ENCODE results near the gene FRMD4A. TPM values are rescaled to one million over a fixed set of nuclear protein-coding genes. Genes with fewer than 3 reads are reported as not detected.

FRMD4A gene
- total and polyA plus RNA-seq, 2 experiments from 2014 or later = 5.4 to 10.3 TPM

DNA sequence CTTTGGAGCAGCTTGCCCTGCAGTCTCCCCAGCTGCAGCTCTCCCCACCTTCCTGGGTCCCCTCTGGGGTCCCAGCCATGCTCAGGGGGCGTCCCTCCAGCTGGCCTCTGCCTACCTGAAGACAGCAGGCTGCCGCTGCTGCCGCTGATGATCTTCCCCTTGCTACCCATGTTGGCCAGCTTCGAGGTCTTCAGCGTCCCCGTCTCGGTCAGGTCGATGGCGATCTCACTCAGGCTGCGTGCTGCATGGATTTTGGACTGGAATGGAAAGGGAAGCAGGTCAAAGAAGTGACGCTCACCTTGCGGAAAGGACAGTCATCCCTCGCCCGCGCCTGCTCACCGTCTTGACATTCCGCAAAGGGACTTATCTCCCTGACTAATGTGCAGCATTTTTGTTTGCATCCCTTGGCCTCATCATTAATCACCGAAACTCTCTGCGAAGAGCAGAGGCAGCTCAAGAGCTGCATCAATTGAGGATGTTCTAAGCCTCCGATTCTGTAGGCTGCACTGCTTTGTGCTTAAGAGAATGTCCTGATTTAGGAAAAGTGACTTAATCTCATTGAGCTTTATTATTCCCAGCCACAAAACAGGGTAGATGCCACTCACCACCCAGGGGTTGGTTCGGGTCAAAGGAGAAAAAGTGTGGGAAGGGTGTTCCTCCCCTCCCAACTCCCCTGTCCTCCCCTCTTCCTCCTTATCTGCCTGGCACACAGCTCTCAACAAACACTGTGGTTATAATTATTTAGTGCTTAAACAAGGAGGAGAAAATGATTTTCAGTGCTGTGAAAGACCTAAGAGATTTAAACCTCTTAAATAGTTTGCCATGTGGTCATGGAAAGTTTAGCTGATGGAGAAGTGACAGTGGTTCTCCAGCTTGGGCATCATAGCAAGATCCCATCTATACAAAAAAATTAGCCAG is 636.7 kb downstream of the FRMD4A start:
- Histone ChIP-seq H3K27me3 (no peaks in the 10 kb centered on the region), H3K27ac (no peak overlapping the region), H3K4me2 (no peak overlapping the region), H2AFZ (no peak overlapping the region), H3K36me3 (replicated peaks; ENCODE audit: insufficient read depth, low read depth) (no peaks in the 10 kb centered on the region), H3K4me3 (no peak overlapping the region), H3K9me3 (ENCODE audit: low read depth) (no peaks in the 10 kb centered on the region), H4K20me1 (ENCODE audit: insufficient read depth, poor library complexity, severe bottlenecking) (no peaks in the 10 kb centered on the region), H3K9me2 (replicated peaks; ENCODE audit: insufficient read depth) (no peaks in the 10 kb centered on the region), H3K79me2 (no peaks in the 10 kb centered on the region), H3K4me1 (ENCODE audit: insufficient read depth) (no peaks in the 10 kb centered on the region)
- TF ChIP-seq EZH2 (IDR thresholded peaks at IDR 0.05; ENCODE audit: borderline replicate concordance) (no peak), CTCF (IDR thresholded peaks at IDR 0.05; ENCODE audit: poor library complexity) (no peak), EZH2phosphoT487 (IDR thresholded peaks at IDR 0.05; ENCODE audit: low read depth, severe bottlenecking, unreplicated experiment) (no peak)
- WGBS (ENCODE audit: low lambda C conversion rate, missing lambda C conversion rate) = 97% methylated on average over 21 of the region's 21 CpGs
- no peak for DNase-seq (ENCODE audit: low spot score)

GRCh38 chr10:13690281-13690825 is 640.4 kb downstream of the FRMD4A start:
- H3K4me3 ChIP-seq = no peak overlapping the region
- H3K27ac ChIP-seq = no peak overlapping the region
- peaks cover 2% of the 10 kb centered on the region for H3K4me1 ChIP-seq (ENCODE audit: insufficient read depth)
- no peaks in the 10 kb centered on the region for H4K20me1 ChIP-seq (ENCODE audit: insufficient read depth, poor library complexity, severe bottlenecking)
- TF ChIP-seq CTCF (IDR thresholded peaks at IDR 0.05; ENCODE audit: poor library complexity) = no peak
- no peak for TF ChIP-seq EZH2 (IDR thresholded peaks at IDR 0.05; ENCODE audit: borderline replicate concordance)
- no peak for TF ChIP-seq EZH2phosphoT487 (IDR thresholded peaks at IDR 0.05; ENCODE audit: low read depth, severe bottlenecking, unreplicated experiment)
- H3K79me2 ChIP-seq = no peaks in the 10 kb centered on the region
- no peak for DNase-seq (ENCODE audit: low spot score)
- H3K9me2 ChIP-seq (replicated peaks; ENCODE audit: insufficient read depth) = no peaks in the 10 kb centered on the region
- H3K27me3 ChIP-seq = no peaks in the 10 kb centered on the region
- H2AFZ ChIP-seq = no peak overlapping the region
- WGBS (ENCODE audit: low lambda C conversion rate, missing lambda C conversion rate) = 59% methylated on average over 10 of the region's 10 CpGs
- no peaks in the 10 kb centered on the region for H3K36me3 ChIP-seq (replicated peaks; ENCODE audit: insufficient read depth, low read depth)
- H3K9me3 ChIP-seq (ENCODE audit: low read depth) = no peaks in the 10 kb centered on the region
- H3K4me2 ChIP-seq = no peak overlapping the region

- no peak overlapping the region for H3K4me2 ChIP-seq
- H3K9me2 ChIP-seq (replicated peaks; ENCODE audit: insufficient read depth) = no peaks in the 10 kb centered on the region
- H4K20me1 ChIP-seq (ENCODE audit: insufficient read depth, poor library complexity, severe bottlenecking) = no peaks in the 10 kb centered on the region
- no peak for TF ChIP-seq EZH2 (IDR thresholded peaks at IDR 0.05; ENCODE audit: borderline replicate concordance)
- TF ChIP-seq EZH2phosphoT487 (IDR thresholded peaks at IDR 0.05; ENCODE audit: low read depth, severe bottlenecking, unreplicated experiment) = no peak
- no peak for TF ChIP-seq CTCF (IDR thresholded peaks at IDR 0.05; ENCODE audit: poor library complexity)
- H2AFZ ChIP-seq = no peak overlapping the region
- H3K4me1 ChIP-seq (ENCODE audit: insufficient read depth) = peaks cover 3% of the 10 kb centered on the region
- H3K27ac ChIP-seq = no peak overlapping the region
- no peak for DNase-seq (ENCODE audit: low spot score)
- no peaks in the 10 kb centered on the region for H3K9me3 ChIP-seq (ENCODE audit: low read depth)
- H3K36me3 ChIP-seq (replicated peaks; ENCODE audit: insufficient read depth, low read depth) = no peaks in the 10 kb centered on the region
- H3K27me3 ChIP-seq = no peaks in the 10 kb centered on the region
- H3K79me2 ChIP-seq = no peaks in the 10 kb centered on the region
- H3K4me3 ChIP-seq = no peak overlapping the region
- WGBS (ENCODE audit: low lambda C conversion rate, missing lambda C conversion rate) = 86% methylated on average over 5 of the region's 5 CpGs
Observed at GRCh38 chr10:13686331-13686752, 644.4 kb downstream of the FRMD4A start.

Data from hepatocyte (in vitro differentiated cells).